GM21390 (cell line): Measurements from ENCODE around the gene GRP.

Source experiments
- ATAC-seq: cut with Tn5 transposase; IDR thresholded peaks from one replicate; pipeline ENCODE4 v1.9.1; 2021; ENCODE audit not compliant: unreplicated experiment

Gene GRP

DNA sequence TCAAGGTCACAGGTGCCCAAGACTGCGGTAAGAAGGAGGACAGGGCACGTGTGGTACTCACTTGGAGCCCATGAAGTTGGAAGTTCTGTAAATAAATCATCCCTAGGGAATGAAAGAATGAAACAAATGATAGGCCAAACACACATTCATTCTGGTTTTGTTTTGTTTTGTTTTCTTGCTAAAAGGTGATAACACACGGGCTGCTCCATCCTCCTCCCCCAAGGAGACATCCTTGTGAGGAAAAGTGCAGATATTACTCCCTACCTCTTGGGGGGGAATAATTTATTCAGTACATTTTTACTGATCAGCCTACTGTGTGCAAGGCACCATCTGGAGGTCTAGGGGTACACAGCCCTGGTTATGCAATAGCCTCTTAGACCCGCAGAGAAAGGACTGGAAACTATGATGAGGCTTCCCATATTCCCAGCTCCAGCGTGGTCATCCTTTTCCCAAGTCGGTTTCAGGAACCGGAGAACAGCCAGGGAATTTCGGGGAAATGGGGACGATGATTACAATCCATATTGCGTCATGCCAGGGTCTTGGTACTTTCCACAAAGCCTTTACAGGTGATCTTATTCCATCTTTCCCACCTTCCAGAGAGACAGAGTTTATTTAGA, 47.0 kb downstream of the GRP start:
- ATAC-seq: no peak

DNA sequence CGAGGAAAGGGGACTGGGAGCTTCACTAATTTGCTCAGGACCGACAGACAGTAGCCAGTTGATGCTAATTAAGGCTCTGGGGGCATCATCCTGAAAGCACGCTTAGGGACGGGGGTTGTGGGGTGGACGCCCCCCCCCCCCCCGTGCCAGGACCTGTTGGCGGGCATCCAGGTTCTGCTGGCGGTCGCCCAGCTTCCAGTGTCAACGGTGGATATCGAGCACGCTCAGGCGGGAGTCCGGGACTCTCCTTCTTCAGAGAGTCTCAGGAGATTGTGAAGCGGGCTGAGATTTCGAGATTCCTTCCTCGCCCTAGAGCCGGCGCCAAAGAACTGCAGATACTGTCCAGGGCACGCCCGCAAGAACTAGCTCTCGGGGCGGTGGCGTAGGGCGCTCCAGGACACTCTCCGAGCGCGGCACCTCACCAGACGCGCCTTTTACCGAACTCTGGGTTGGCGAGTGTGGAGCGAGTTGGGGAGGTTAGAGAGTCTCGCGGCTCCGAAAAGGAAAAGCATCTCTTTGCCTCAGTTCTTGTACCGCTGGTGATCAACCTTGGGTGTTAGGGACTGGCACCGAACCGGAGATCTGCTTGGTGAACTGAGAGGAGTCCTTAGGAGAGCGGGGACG, 47.7 kb downstream of the GRP start:
- ATAC-seq: no peak

DNA sequence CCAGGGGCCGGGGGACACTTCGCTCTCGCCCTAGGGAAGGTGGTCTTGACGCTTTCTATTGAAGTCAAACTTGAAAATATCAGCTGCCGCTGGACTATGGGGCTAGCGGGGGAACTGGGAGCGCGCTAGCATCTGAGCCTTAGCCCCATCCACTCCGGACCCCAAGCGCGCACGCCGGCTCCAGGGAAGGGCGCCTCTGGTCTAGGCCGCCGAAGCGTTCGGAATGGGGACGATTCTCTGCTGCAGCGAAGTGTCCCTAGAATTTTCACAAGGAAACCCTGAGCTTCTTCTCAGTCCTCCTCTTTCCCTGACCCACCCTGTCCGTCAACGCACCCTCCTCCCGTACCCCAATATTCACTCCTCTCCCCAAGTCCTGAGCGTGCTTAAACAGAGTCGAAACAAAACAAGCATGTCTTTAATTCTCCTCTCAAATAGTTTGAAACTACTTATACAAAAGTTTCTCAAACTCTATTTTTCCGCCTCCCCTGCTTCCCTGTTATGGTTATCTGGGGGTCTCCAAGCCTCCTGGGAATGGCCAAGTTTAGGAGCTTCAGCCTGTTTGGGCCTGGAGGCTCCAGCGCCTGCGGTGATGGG, 48.3 kb downstream of the GRP start:
- no peak for ATAC-seq

DNA sequence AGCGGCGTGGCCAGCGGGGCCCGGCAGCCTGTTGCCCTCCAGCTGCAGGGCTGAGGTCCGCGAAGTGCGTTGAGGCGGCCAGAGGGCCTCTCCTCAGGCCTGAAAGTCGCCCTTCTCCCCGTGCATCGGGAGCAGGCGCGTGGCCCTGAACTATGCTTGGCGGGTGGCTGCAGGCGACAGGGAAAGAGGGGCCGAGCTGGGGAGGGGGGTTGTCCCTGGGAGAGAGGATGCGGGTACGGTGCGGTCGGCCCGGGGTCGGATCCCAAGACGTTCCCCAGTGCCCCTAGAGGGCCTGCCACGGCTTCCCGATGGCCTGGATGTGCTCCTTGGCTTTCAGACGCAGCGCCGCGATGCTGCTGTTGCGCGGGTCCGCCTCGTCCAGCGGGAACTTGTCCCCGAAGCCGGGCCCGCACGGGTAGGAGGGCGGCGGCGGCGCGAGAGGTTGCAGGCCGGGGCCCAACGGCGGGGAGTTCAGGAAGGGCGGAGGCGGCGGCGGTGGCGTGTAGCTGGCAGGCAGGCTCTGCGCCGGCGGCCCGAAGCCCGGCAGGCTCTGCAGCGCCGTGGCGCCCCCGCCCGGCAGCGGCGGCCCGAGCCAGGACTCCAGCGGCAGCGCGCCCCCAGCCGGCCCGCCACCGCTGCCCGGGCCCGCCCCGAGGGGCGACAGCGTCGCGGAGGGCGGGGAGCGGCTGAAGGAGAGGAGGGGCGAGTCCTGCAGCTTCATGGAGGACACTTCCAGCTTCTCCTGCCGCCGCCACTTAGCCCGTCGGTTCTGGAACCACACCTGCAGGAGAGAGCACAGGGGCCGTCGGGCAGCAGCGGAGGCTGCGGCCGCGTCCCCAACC, 49.0 kb downstream of the GRP start:
- no peak for ATAC-seq

DNA sequence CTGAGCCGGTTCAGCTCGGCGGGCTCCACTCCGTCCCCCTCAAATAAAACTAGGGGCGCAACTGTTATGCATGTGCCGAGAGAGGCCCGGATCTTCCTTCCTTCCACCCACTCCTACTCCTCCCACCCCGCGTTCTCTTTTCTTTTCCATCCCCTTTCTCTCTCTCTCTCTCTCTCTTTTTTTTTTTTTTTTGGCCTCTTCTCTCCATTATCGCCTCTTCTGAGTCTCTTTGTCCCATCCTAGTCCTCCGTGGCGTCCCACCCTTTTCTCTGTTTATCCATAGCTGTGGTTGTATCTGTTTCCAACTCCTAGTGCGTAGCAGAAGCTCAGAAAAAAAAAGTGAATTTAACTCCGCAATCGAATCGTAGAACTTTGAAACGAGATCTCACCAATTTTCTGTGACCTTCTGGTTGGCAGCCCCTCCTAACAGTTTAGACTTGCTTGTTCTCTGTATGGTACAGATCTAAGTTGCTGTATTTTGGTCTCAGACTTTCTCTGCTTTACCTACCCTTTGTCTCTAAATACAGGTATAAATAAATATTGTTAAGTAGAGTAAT, 49.7 kb downstream of the GRP start:
- no peak for ATAC-seq

DNA sequence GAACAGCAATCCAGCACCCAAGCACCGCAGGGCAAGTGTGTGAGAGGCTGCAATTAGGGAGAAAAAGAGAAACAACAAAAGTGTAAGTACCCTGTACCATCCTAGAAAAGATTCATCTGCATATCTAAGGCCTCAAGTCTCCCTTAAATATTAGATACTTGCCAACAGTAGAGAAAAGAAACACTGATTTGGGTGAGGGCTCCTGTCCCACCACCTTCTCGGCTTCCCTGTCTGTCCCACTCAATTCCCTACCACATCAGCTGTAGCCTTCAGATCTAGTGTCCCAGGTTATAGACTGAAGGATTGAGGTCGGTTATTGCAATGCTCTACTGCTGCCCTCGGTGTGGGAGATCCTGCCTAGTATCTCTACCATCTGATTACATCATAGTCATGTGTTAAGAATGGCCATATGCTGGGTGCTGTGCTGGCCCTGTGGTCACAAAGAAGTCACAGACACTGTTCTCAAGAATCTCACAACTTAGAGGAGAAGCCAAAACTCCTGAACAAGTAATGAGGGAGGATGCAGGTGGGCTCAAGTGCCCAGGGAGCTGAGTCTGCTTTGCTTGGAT, 50.8 kb downstream of the GRP start:
- no peak for ATAC-seq

DNA sequence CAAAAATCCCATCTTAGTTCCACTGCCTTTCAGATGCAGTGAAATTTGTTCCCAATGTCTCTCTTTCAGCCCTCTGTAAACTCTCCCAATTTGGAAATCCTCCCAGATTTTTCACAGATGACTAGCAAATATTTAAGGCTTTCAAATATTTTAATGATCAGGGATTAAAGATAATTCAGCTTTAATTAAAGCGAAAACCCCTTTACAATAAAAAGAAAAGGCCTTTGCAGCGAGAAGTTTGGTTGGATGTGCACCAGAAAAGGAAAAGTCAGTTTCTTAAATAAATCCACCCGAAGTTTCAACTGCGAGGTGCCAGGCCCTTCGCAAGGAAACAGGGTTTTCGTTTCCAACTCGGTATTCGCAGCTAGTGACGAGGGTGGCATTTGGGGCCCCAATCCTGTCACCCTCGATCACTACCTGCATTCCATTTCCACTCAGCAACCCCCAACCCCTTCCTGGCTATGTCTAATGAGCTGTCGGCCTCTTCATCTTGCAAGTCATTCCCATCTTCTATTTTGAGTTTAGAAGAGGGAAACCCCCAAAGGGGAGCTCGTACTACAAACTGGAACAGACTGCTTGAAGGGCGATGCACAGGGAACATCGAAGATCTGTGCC, 51.8 kb downstream of the GRP start:
- no peak for ATAC-seq

- no peak for ATAC-seq
Measured at GRCh38 chr18:59272221-59272888, 52.4 kb downstream of the GRP start.

DNA sequence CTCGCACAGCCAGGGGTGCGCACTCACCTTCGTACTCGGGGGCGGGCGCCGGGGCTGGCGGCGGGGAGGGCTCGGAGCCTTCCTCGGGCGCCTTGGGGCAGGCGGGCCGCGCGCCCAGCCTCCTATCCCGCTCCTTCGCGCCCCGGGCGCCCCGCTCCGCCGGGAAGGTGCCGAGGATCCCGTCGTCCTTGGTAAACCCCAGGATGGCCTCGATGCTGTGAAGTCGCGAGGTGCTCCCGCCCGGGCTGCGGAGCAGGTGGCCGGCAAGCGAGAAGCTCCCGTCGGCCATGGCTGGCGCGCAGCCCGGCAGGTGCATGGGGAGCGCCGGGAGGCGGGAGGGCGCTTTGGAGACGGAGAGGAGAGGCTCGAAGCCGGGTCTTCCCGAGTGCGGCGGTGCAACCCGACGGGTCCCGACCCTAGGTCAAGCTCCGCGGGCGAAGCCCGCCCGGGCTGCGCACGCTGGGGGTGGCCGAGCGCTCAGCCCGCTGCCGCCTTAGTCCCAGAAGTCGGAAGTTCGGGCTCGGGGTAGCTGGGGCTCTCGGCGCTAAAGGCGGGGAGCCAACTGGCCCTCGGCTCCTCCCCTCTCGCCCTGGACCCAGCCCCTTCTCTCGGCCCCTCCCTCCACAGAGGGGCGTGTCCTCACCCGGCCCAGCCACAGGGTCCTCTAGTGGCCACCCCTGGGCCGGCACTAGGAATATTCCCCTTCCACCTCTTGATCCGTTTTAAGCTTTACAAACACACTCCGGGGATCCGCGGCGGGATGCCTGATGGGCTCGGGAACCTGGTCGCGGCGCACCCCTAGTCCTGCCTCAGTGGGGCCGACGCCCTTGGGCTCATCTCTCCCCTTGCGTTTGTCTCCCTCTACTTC, 53.2 kb downstream of the GRP start, which contains the start of gene RAX:
Gene RAX (minus strand): TSS at position 564 of the 868 bp plus-strand sequence. CDS start 248 bp downstream, at position 316.
- no peak for ATAC-seq

DNA sequence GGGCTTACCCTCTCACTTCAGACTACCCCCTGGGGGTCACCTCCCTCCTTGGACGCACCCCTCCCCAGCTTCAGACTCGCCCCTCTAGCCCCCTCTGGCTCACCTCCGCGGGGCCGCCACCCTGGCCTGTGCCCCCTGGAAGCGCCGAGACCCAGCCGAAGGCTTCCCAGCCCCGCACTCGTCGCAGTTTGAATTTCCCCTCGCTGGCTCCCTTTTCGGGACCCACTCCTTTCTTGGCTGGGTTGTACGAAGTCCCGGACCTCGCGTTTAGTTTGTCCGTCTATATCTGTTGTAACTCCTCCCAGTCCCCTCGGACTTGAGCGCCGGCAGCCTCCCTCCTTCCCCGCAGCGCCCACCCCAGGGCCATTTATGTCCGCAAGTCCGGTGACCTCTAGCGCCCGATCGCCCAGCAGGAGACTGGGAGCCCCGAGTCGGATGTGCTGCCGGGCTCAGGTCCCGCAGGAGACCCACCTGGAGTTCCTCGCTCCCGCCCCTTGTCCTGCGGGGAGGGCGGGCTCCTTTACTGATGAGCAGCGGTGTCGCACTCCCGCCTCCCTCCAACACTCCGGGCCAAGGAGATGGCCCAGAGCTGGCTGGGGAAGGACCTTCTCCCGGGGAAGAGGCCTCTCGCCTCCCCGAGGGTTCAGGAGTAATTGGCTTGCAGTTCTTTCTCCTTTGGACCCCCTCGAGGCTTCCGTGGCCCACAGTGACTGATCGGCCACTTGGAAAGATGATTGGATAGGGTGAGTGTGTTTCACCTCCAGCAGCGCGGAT, 54.0 kb downstream of the GRP start:
- no peak for ATAC-seq

DNA sequence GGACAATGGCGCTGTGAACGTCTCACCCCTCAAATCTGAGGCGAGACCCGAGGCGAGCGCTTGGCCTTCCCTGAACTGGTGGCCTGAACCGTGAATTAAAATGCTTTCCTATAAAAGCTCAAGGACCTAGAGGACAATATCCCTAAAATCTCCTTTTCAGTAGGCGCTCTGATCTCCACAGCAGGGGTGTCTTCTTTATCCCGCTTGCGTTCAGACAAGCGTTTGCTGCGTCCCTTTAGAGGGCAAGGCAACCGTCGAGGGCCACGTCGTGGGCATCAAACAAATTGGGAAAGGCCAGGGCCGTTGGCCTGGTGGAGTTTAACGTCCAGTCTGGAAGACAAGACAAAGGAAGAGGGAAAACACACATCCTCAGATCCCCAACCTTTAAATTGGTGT, 54.6 kb downstream of the GRP start:
- ATAC-seq: no peak

- no peak for ATAC-seq
Measured at GRCh38 chr18:59275406-59275949, 55.5 kb downstream of the GRP start.

DNA sequence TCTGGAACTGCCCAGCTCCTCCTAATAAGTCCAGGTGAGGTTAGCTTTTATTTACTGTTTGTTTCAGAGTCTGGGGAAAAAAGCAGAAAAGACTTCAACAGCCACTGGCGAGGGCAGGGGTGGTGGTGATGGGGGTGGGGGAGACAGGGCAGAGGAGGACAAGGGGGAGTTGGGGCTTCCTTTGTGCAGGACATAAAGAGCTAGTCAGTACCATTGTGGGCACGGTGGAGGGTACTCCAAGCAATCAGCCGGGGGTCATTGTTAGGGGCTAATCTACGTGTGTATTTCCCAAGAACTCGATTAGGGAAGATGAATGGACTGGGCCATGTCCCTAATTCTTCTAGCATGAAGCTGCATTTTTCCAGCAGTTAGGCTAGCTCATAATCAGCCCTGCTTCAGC, 56.1 kb downstream of the GRP start:
- no peak for ATAC-seq

DNA sequence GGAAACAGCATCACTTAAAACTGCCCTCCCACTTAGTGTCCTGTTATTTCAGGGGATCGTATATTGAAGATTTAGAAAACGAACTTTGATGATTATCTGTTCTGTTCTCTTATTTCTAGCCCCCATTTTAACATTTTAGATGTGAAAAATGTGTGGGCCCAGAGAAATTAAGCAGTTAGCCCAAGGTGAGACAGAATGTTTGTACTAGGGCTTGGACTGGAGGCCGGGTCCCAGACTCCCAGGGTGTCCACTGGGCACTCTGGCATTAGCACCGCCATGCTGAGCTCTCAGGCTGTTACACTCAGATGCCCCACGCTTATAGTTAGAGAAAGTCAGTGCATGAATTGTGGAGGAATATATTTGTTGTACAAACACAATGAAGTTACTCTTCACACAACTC, 58.8 kb downstream of the GRP start:
- ATAC-seq: no peak

DNA sequence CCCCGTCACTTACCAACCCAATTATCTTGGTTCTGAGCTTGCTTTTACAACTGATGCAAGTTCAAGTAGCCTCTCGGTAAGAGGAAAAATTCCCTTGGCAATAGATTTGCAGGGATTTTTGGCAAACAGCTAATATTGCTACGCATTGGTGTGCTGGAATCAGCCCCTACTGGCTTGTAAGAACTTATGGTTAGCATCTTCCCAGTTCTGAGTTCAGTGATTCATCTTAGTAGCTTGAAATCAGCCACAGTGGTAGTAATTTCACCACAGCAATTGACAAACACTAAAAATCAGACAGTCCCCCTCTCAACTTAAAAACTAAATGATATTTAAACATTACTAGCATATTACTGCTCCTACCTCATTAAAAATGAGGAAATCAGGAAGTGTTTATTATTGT, 59.2 kb downstream of the GRP start:
- no peak for ATAC-seq

- no peak for ATAC-seq
Measured at GRCh38 chr18:59279722-59280121, 59.8 kb downstream of the GRP start.
